DLD1 (cell line): ENCODE results near the gene ITPA.

Source experiments
- in situ Hi-C: cut with HindIII; loops from 2 replicates; pipeline ENCODE4 v1.10.0; 2017; ENCODE audit warnings: low sequenced_read_pairs

Gene ITPA

DNA sequence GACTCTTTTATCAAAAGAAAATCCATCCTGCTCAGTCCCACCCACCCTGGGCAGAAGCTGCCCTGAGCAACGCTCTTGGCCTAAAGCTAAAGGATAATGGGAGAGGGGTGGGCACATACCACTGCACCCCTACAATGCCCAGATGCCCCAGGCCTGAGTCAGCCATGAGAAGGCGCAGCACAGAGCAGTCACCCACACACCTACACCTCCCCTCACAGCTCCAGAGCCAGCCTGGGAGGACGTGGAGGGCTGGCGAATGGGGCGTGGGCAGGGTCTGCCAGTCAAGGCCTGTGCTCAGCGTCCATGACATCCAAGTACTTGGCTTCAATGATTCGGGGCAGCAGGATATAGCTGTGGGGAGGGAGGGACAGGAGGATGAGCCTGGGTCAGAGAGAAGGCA lies 18.2 kb downstream of the ITPA start:
- in situ Hi-C loops = no loop called here

DNA sequence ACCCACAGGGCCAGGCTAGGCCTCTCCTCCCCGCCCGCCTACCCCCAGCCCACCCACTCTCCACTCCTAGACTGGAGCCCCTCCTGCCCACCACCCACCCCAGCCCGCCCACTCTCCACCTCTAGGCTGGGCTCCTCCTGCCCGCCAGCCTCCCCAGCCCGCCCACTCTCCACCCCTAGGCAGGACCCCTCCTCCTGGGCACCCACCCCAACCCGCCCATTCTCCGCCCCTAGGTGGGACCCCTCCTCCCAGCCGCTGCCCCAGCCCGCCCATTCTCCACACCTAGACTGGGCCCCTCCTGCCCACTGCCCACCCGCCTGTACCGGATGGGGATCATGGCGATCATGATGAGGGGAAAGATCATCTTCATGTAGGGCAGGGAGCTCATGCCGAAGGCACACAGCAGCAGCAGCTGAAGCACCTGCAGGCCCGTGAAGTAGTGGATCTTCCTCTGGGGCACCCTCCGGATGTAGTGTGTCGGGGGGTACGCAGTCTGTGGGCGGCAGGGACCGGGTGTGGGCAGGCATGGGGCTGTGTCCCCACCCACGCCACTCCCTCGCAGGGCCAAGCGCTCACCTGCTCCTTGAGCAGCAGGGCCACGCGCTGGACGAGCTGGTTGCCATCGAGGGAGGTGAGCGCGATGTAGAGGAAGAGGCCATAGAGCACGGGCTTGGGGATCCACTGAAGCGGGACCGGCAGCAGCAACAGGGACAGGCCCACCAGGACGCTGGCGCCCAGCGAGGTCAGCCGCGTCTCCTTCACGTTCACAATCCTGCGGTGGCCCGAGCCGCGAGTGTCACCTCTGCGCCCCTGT lies 18.8 kb downstream of the ITPA start:
- in situ Hi-C loops = no loop called here

DNA sequence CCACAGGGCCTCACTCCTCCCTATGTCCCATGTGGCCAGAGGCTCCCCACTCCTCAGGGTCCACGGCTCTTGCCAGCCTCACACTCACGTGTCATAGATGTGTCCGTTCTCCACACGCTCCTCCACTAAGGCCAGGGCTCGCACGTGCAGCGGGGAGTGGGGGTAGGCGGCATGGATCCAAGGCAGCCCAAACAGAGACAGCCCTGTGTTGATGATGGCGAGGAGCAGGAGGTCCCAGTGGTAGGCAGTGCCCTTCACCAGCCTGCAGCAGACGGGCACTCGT lies 19.4 kb downstream of the ITPA start:
- in situ Hi-C loops = no loop called here

DNA sequence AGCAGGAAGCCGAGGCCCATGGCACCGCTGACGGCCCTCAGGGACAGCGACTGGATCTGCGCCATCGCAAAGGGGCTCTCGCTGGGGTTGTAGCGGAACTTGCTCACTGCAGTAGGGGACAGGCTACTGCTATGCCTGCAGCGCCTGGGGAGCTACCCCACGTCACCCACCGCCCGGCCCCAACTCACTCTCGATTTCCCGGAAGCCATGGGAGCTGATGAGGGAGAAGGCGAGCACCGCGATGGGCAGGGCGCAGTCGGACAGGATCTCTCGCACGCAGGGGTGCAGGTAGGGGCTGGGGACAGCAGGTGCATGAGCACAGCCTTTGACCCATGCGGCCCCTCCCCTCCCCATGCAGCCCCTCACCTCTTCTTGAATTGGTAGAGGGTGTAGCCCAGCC lies 19.9 kb downstream of the ITPA start:
- in situ Hi-C loops = no loop called here

GRCh38 chr20:3229798-3230197 lies 20.5 kb downstream of the ITPA start:
- in situ Hi-C loops = no loop called here

DNA sequence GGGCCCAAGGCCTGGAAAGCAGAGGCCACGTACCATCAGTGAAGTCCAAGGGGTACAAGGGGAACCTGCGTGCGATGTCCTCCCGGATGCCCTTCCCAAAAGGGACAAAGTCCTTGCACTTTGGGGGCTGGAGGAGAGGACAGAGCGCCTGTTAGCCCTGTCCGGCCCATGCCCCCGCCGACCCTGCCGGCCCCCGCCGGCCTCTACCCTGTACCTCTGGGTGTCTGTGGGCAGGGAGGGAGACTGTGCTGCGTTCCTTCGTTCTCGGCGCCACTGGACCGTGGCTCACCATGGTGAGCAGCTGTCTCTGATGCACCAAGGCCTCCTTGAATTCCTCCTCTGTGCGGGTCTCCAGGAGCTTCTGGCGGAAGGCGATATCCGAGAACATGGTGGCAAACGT lies 21.8 kb downstream of the ITPA start:
- in situ Hi-C loops = no loop called here

DNA sequence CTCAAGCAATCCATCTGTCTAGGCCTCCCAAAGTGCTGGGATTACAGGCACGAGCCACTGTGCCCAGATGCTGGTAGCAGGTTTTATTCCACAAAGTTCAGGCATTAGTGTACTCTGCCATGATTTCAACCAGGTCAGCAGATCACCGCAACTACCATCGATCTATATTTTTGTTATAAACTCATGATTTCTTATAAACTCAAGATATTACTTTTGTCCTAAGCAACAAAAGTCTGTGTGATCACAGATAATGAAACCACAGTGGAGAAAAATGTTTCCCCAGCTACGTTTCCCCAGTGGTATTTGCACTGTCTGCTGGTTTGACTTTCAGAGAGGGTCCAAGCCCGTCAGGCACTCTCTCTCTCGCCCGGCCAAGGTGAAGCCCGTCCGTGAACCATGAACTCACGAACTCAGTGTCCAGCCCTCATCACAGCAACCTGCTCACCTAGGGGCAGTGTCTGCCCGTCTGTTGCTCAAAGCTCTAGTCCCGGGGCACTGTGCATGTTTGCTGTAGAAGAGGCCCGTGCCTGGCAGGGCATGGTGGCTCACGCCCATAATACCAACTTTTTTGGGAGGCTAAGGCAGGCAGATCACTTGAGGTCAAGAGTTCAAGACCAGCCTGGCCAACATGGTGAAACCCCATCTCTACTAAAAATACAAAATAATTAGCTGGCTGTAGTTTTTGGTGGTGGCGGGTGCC lies 22.7 kb downstream of the ITPA start:
- in situ Hi-C loops = no loop called here

- in situ Hi-C loops = no loop called here
Observed at GRCh38 chr20:3233131-3233990, 24.1 kb downstream of the ITPA start.

- in situ Hi-C loops = no loop called here
Observed at GRCh38 chr20:3233991-3234498, 24.7 kb downstream of the ITPA start.

GRCh38 chr20:3235666-3236324 lies 26.5 kb downstream of the ITPA start:
- in situ Hi-C loops = no loop called here

DNA sequence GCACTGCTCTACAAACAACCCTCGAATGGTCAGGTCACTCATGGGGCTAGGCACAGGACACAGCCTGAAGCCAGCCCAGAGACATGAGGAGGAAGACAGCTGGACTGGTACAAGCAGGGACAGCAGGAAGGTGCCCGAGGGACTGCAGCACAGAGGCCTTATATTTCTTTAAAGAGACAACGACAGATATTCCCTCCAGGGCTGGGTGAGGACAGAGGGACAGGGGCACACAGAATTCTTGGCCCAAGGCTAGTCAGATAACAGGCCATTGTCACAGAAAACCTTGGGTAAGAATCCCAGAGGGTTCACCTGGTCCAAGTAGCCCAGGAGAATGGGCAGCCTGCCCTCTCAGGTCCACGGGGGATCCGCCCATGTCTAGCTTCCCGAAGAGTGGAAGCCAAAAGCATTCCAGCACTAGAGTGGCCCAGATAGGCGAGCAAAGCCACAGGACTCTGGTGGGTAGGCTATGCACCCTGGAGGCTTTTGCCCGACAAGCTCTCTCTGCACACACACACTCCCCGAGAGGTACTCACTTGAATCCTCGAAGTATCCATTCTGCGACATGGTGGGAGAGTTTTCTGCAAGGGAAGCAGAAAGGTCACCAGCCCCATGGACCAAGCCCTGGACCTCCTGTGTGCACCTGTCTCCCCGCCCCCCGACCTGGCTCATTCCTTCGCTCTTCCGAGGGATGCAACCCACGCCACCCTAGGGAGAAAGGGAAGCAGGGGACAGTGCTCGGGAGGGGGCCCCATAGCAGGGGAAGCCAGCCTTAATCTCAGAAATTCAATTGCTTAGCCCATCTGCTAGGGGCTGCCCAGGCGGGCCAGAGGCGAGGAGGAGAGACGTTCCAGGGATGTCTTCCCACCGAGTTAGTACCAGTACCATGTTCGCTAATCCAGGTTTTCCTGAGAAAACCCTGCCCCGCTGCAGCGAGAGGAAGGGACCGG lies 28.0 kb downstream of the ITPA start:
- in situ Hi-C loops = no loop called here

DNA sequence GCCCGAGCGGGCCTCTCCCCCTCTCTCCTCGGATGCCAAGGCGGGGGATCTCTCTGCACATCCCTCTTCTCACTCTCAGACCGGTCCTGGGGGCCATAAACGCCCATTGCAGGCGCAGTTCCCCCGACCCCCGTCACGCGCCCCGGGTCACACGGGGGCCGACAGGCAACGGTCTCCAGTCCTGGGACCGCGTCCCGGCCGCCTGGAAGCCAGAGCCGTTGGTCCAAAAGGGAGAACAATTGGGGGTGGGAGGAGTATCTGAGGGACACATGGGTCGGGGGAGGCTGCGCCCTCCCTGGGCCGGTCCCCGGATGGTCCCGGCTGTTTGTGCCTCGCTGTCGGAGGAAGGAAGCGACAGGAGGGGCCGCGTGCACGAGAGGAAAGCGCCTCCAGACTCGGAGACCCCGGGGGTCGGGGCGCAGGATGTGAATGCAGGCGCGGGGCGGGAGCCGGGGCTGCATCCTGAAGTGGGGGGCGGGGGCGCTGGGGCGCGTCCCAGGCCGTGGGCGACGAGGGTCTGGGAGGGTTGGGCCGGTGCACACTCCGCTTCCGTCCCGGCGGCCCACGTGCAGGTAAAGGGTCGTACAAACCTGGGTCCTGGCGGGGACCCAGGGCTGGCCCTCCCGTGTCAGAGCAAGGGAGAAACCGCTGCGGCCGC lies 28.8 kb downstream of the ITPA start:
- in situ Hi-C loops = no loop called here

GRCh38 chr20:3238616-3239025 lies 29.3 kb downstream of the ITPA start:
- in situ Hi-C loops = no loop called here

- in situ Hi-C loops = no loop called here
Observed at GRCh38 chr20:3239026-3239866, 29.9 kb downstream of the ITPA start, which contains the start of gene SLC4A11. SLC4A11 (minus strand) TSS chr20:3239190; CDS start chr20:3239137, 53 bp downstream.

DNA sequence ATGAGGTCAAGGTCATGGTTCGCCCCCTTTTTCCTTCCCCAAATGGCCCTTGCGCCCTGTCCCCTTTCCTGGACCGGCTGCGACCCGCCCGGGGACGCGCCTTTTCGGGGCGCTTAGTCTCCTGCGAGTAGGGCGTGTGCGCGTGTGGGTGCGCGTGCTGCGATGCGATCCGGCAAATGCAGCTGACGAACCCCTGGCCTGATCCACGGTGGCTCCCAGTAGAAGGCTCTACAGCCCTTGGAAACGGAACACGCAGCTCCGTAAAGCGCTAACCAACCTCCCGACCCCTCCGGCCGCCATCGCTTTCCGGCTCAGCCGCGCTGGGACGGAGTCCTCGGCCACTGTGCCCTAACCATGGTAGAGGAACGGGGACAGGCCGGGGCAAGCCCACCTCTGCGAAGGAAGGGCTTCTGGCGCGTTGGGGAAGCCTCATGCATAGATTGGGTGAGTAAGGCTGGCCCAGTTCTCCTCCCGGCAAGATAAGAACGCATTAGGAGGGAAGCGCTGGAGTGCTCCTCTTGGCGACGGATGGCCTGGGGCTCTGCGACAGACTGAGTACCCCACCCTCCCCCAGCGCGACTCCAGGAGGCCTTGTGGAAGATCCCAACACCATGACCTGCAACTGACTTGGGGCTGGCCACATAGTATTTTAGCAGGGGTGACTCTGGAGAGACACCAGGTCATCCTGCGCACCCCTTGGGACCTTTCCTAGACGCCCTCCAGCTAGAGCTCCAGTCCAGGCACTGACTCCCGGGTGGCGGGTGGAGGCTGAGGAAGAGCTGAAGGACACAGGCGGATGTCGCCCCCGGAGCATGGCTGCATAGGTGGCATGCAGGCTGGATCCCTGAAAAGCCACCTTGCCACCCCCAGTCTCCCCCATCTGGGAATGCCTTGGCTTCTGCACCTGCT lies 30.8 kb downstream of the ITPA start:
- in situ Hi-C loops = no loop called here

- in situ Hi-C loops = no loop called here
Observed at GRCh38 chr20:3240776-3241363, 31.6 kb downstream of the ITPA start.

GRCh38 chr20:3242172-3242692 lies 32.9 kb downstream of the ITPA start:
- in situ Hi-C loops = no loop called here
